Loucy (cell line): ENCODE data around the gene CDCA4.

Source experiments
- CTCF ChIP-seq: fragments of 200-600 bp; sonication (generic); conservative IDR thresholded peaks from 2 replicates; pipeline ENCODE4 v1.5.1; 2014; ENCODE audit warnings: mild to moderate bottlenecking, antibody characterized with exemption, low read length
- EZH2phosphoT487 ChIP-seq: fragments of 200-600 bp; IDR thresholded peaks from 2 replicates; pipeline ENCODE4 v1.6.1; 2018; ENCODE audit warnings: antibody characterized with exemption, mild to moderate bottlenecking, moderate library complexity, borderline replicate concordance

GRCh38 chr14:105029402-105029801, 8.5 kb upstream of the CDCA4 start:
- TF ChIP-seq CTCF (no peak), EZH2phosphoT487 (no peak)
